ENCODE data around the gene ZSCAN18.

DNA sequence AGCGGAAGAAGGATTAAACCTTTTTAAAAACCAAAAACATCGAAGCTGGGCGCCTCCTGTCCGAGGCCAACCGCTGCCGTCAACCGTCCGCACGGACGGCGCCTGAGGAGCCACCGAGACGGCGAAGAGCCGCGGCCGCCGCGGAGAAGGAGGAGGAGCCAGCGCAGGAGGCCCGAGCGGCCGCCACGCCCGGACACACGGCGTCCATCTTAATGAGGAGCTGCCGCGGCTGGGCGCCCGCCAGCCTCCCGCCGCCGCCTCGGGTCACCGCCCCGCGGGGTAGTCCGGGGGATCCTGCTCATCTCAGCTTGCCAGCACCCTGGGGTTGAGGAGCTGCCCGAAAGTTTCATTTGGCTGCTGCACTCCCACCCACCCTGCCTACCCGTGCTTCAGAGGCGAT is 53.6 kb downstream of the ZSCAN18 start:
- TF ChIP-seq POLR2A (IDR thresholded peaks at IDR 0.05; ENCODE audit: low read depth, low read length), result no peak
- TF ChIP-seq POLR2AphosphoS5 (IDR thresholded peaks at IDR 0.05; ENCODE audit: low read depth, low read length), result no peak
- TF ChIP-seq TAF1 (IDR thresholded peaks at IDR 0.05; ENCODE audit: borderline replicate concordance, low read depth, low read length), result no peak

Measured in GM12892 (cell line).